DMS114 treated with DMSO at 0.1 percent for 48 hours (cell line): ENCODE results near the gene AFM.
"Not testable (repeated sequence)": the region's sequence is repeated elsewhere in the genome, so short reads cannot be mapped to it uniquely, and the experiment has no call there.

ENCODE experiments used
- DNase-seq: peaks from one replicate; lab custom pipeline; 2025; ENCODE audit not compliant: unreplicated experiment; lab: John Stamatoyannopoulos, UW

The AFM gene

GRCh38 chr4:73499996-73500765 lies 18.6 kb downstream of the AFM start:
- no peak for DNase-seq

- no peak for DNase-seq
Observed at GRCh38 chr4:73501664-73502265, 20.2 kb downstream of the AFM start.

- no peak for DNase-seq
Observed at GRCh38 chr4:73505567-73505966, 24.0 kb downstream of the AFM start.

DNA sequence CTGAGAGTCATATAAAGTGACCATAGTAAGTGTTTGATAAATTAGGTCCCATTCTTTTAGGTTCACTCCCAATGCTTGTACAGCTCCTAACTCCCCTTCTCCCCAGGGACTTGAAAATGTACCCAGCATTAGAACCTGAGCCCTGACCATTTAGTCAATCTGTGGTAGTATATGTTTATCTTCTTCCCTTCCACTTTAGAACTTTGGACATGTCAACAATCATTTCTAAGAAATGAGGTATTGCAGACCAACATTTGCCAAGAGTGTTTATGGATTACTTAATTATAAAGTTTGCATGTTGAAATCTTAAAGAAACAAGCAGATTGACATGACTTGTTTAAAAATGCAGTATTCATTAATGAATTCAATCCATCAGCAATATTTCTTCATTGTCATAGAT lies 26.0 kb downstream of the AFM start:
- DNase-seq, result no peak

DNA sequence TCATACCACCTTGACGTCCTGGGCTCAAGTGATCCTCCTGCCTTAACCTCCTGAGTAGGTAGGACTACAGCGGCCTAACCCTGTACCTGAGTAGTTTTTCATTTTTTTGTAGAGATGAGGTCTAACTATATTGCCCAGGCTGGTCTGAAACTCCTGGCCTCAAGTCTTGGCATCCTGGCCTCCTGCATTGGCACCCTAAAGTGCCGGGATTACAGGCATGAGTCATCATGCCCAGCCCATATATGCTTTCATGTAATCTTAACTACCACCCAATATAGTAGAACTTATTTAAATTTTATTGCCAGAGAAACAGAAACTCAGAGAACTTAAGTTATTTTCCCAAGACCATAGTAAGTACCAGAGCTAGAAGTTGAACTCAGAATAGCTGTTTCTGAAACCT lies 27.1 kb downstream of the AFM start:
- no peak for DNase-seq

DNA sequence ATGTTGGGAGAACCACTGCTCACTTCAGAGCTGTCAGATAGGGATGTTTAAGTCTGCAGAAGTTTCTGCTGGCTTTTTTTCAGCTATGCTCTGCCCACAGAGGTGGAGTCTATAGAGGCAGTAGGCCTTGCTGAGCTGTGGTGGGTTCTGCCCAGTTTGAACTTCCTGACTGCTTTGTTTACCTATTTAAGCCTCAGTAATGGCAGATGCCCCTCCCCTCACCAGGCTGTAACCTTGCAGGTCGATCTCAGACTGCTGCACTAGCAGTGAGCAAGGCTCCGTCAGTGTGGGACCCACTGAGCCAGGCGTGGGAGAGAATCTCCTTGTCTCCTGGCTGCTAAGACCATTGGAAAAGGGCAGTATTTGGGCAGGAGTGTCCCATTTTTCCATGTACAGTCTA lies 36.8 kb downstream of the AFM start:
- no peak for DNase-seq

- no peak for DNase-seq
Observed at GRCh38 chr4:73520821-73521220, 39.3 kb downstream of the AFM start.

DNA sequence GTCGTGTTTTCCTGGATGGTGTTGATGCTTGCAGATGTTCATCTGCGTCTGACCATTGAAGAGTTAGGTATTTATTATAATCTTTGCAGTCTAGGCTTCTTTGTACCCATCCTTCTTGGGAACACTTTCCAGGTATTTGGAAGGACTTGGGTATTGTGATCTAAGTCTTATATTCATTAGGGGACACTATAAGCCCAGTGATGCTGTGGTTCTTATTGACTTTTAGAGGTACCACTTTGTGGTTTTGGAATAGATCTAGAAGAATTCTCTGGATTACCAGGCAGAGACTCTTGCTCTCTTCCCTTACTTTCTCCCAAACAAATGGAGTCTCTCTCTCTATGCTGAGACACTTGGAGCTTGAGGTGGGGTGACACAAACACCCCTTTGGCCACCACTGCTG lies 41.6 kb downstream of the AFM start:
- no peak for DNase-seq

GRCh38 chr4:73525611-73526010 lies 44.1 kb downstream of the AFM start:
- no peak for DNase-seq

DNA sequence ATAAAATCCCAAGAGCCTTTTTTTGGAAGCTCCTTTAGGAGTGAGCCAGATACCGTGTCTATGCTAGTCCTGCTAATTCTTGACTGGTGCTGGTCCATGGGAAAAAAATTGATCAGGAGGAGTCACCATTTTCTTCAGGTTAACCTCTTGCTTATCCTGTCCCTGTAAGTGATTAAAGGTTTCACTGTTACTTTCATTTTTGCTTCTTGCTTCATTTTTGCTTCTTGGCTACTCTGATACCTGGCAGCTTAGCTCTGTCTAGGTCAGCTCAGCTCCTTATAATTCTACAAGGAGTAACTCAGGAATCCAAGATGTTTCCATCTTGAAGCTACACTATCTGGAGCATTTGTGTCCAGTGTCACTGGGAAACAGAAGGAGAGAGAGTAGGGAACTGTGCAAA lies 45.7 kb downstream of the AFM start:
- no peak for DNase-seq

- DNase-seq, result no peak
Observed at GRCh38 chr4:73528171-73528570, 46.6 kb downstream of the AFM start.

DNA sequence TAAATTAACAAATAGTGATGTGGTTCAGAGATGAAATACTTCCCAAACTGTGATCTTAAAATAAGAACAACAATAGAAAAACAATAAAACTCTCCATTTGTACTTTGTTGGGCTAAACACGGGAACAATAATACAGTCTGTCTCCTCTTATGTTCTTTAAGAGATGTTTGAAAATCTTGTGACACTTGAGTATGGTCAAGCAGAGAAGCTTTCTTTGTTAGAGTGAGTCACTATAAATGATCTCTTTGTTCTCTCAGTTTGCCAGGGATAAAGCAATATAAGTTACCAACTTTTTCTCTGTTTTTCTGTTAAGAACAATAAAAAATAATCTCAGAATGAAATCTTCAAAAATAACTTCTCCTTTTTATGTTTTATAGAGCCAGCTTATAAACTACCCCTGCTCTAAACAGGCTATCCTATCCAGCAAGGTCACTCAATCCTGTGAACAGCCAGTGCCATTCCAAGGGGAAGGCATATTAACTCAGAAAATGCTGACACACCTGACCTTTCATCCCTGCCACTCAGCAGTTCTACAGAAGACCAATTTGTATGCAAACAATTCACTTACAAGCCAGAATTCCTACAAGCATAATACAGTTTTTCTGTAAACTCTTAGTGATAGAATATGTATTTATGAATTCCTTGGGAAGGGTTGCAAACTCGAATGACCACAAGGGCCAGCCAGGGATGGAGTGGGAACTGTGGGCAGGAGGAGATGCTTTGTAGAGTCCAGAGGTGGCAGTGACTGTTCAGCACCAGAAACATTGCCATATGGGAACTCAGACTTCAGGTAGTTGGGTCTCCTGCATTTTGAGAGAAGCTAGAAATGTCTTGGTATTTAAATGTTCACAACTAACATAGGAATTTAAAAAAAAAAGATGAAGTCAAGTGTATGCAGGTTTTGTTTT lies 52.2 kb downstream of the AFM start:
- no peak for DNase-seq

DNA sequence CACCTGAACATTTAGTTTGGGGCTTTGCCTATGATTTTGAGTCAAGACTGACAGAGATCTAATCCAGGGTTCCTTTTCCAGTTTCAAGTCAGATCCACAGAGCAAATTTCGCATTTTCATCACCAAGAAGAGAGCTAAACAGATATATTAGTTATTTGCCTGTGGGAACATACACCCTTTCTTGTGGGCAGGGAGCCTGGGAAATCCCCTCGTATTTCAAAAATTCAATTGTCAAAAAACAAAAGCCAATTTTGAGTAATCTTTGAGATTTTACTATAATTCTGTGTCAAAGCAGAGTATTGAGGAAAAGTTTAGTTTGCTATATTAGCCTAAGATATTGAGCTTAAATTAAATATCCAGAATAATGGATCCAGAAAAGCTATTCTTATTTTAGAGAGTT lies 56.6 kb downstream of the AFM start:
- no peak for DNase-seq

DNA sequence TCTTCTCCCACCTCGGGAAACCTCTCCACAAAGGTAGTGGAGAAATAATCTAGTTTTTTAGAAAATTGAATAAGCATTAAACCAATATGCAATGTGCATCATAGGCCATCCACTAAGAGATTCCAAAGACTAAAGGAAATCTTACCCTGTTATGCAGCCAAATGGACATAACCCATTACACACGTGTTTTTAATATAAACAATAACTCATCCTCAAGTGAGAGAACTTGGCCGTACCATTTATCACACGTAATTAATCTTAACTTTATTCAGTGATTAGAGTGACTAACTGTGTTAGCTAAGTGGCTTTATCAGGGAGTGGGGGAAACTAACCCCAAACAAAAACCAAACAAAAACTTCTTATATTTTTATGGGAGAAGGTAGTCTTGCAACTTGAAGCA lies 57.8 kb downstream of the AFM start:
- no peak for DNase-seq

DNA sequence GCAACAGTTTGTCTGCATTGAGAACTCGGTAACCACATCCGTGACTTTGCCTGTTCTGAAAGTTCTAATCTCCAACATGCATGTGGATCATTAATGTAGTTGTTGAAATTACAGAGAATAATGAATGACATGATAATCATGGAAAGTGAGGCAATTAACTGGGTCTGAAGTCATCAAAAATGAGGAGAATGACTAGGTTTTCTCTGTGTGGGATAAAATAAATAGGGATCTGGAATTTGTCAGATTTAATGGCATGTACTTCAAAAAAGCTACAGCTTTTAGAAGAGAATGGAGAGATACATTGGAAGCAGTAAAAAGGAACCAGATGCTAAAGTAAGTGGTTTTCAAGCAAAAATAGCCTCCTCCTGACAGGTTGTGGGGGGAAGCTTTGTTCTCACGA lies 59.3 kb downstream of the AFM start:
- DNase-seq, result no peak

GRCh38 chr4:73541251-73541650 lies 59.7 kb downstream of the AFM start:
- no peak for DNase-seq

GRCh38 chr4:73544620-73545019 lies 63.1 kb downstream of the AFM start:
- no peak for DNase-seq

DNA sequence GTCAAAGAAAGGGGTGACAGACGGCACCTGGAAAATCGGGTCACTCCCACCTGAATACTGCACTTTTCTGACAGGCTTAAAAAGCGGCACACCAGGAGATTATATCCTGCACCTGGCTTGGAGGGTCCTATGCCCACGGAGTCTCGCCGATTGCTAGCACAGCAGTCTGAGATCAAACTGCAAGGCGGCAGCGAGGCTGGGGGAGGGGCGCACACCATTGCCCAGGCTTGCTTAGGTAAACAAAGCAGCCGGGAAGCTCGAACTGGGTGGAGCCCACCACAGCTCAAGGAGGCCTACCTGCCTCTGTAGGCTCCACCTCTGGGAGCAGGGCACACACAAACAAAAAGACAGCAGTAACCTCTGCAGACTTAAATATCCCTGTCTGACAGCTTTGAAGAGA lies 69.3 kb downstream of the AFM start:
- not testable (repeated sequence) for DNase-seq
